HepG2 (cell line): ENCODE measurements around the gene FBXO41. TPM values are rescaled to one million over a fixed set of nuclear protein-coding genes. Genes with fewer than 3 reads are reported as not detected.

Experiments used
- HNF4G ChIP-seq, 2 experiments: sonication (generic) in 1 of 2; formaldehyde crosslinking in 1 of 2; IDR thresholded peaks; 2 replicates each; pipeline versions ENCODE4 v1.4.0 to v1.6.1; 2011 to 2020; ENCODE audit warnings: borderline replicate concordance in 2 of 2, low read depth in 2 of 2, mild to moderate bottlenecking in 2 of 2, low read length in 1 of 2, missing genetic modification reagents in 1 of 2, moderate library complexity in 1 of 2
- HOMEZ ChIP-seq: IDR thresholded peaks from 2 replicates; pipeline ENCODE4 v1.6.1; 2016; ENCODE audit warnings: low read depth
- IRX3 ChIP-seq: sonication (generic); formaldehyde crosslinking; IDR thresholded peaks from 2 replicates; pipeline ENCODE4 v1.8.1; 2023; ENCODE audit warnings: mild to moderate bottlenecking, low read depth, missing genetic modification reagents, borderline replicate concordance
- KLF15 ChIP-seq: sonication (generic); formaldehyde crosslinking; IDR thresholded peaks from 2 replicates; pipeline ENCODE4 v1.8.1; 2023; ENCODE audit warnings: borderline replicate concordance, mild to moderate bottlenecking, inconsistent platforms, missing genetic modification reagents, mixed read lengths
- KMT2A ChIP-seq: sonication (generic); formaldehyde crosslinking; IDR thresholded peaks from 2 replicates; pipeline ENCODE4 v1.4.0; 2020; ENCODE audit warnings: missing genetic modification reagents
- NFE2L1 ChIP-seq: sonication (generic); formaldehyde crosslinking; IDR thresholded peaks from 2 replicates; pipeline ENCODE4 v1.4.0; 2020; ENCODE audit warnings: missing genetic modification reagents, mild to moderate bottlenecking, borderline replicate concordance
- PAWR ChIP-seq: sonication (generic); formaldehyde crosslinking; IDR thresholded peaks from 2 replicates; pipeline ENCODE4 v1.4.0; 2020; ENCODE audit warnings: missing genetic modification reagents, mild to moderate bottlenecking, borderline replicate concordance
- YY1 ChIP-seq: IDR thresholded peaks from 2 replicates; pipeline ENCODE4 v1.6.1; 2011; ENCODE audit warnings: low read length, low read depth, moderate library complexity, mild to moderate bottlenecking; ENCODE audit not compliant: insufficient read depth, insufficient replicate concordance
- ZNF362 ChIP-seq: sonication (generic); formaldehyde crosslinking; IDR thresholded peaks from 2 replicates; pipeline ENCODE4 v1.4.0; 2020; ENCODE audit warnings: missing genetic modification reagents, mild to moderate bottlenecking, borderline replicate concordance
- ZNF510 ChIP-seq: sonication (generic); formaldehyde crosslinking; IDR thresholded peaks from 2 replicates; pipeline ENCODE4 v1.4.0; 2020; ENCODE audit warnings: low read depth, mild to moderate bottlenecking, missing genetic modification reagents
- ZNF660 ChIP-seq: sonication (generic); formaldehyde crosslinking; IDR thresholded peaks from 2 replicates; pipeline ENCODE4 v1.5.1; 2020; ENCODE audit warnings: mild to moderate bottlenecking, low read depth, missing genetic modification reagents, borderline replicate concordance
- ZNF747 ChIP-seq: sonication (generic); formaldehyde crosslinking; IDR thresholded peaks from 2 replicates; pipeline ENCODE4 v1.8.1; 2023; ENCODE audit warnings: missing genetic modification reagents, mild to moderate bottlenecking, borderline replicate concordance
- polyA plus RNA-seq, 8 experiments: library from polyadenylated mRNA; depleted of rRNA in 3 of 8; stranded (reverse) in 7 of 8; unstranded in 1 of 8; fragments of >200 nt; fragmentation: Illumina TruSeq in 4 of 8; extraction: Trizol in 4 of 8; gene quantifications; 2 replicates each; pipeline versions ENCODE4 v1.2.1 to v1.2.3, GENCODE V29; 2011 to 2016; ENCODE audit warnings: low read depth in 4 of 8, missing spikeins in 1 of 8, mixed read lengths in 1 of 8; ENCODE audit not compliant: insufficient read depth in 1 of 8
- total RNA-seq, 5 experiments: library from RNA; depleted of rRNA; stranded (reverse); fragments of >200 nt; fragmentation: Illumina TruSeq; extraction: Trizol; gene quantifications; 2 replicates each; pipeline ENCODE4 v1.2.3, GENCODE V29; 2016; ENCODE audit warnings: low read depth in 1 of 5

Gene FBXO41
- total and polyA plus RNA-seq, 2 of the 13 experiments (the other 11 are each of a cell fraction or from before 2014, with no cell fraction given): 4.2 to 10.3 TPM

- no peak for TF ChIP-seq IRX3 (CRISPR knock-in tag)
- TF ChIP-seq YY1: no peak
- TF ChIP-seq ZNF747 (CRISPR knock-in tag): no peak
- TF ChIP-seq HOMEZ (CRISPR knock-in tag): no peak
- no peak for TF ChIP-seq KLF15
- TF ChIP-seq ZNF660 (CRISPR knock-in tag): no peak
- TF ChIP-seq PAWR (CRISPR knock-in tag): 0 out of 2 replicates have a peak, but pooled peaks have one; percentile 53
- peak; percentile 81; the same call in 1 of the 2 replicates for TF ChIP-seq ZNF510 (CRISPR knock-in tag)
- no peak for TF ChIP-seq KMT2A
- 0 out of 2 replicates have a peak, but pooled peaks have one; percentile 9 for TF ChIP-seq ZNF362 (CRISPR knock-in tag)
- TF ChIP-seq HNF4G (IDR thresholded peaks at IDR 0.05; ENCODE audit: borderline replicate concordance, low read depth, low read length): peak; percentile 59
- TF ChIP-seq HNF4G (CRISPR knock-in tag; IDR thresholded peaks at IDR 0.05; ENCODE audit: borderline replicate concordance, low read depth): peak; percentile 76; the same call in 1 of the 2 replicates
- 0 out of 2 replicates have a peak, but pooled peaks have one; percentile 57 for TF ChIP-seq NFE2L1 (CRISPR knock-in tag)
- TF ChIP-seq, all 625 proteins: peak for 45
Measured at GRCh38 chr2:73232403-73233153, 51.7 kb downstream of the FBXO41 start (continued).
